ENCODE measurements around the gene MMAA. TPM values are rescaled to one million over a fixed set of nuclear protein-coding genes. Genes with fewer than 3 reads are reported as not detected.
"Not testable (repeated sequence)": the region's sequence is repeated elsewhere in the genome, so short reads cannot be mapped to it uniquely, and the experiment has no call there.

MMAA gene
- total RNA-seq: 18.1 and 20.8 TPM in 2 replicates

DNA sequence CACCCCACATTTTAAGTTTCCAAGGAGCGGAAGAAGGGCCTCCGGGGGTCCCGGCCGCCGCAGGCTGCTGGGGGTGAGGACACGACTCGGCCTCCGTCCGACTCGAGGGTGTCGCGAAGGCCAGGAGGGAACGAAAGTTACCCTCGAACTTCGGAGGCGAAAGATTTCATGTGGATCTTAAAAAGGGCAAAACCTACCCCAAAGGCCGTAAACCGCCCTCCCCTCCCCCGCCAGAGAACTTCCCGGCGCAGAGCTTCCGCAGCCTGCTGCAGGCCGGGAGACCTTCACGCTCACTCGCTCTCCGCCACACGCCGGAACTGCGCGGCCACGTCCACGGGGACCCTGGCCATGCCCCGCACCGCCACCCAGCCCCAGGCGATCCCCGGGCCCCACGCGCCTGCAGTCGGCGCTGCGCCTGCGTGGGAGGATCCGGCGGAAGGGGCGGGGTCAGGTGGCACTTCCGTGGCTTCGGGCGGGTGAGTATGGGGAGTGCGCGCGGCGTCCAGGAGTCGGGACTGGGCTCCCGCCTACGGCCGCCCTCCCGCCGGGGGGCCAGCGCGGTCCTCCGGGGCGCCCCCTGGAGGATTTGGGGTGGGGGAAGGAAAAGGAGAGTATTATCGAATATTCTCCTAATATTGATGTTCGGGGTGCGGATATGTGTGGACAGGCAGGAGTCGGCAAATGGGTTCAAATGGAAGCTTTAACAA is at the start of gene MMAA:
Gene MMAA, plus strand, starts transcription at position 454 of the 707 bp plus-strand sequence. CDS start 19,755 bp downstream, outside the sequence.
- Mint-ChIP-seq H3K4me3 (peak within 1 kb of the TSS; percentile 97), H3K27me3 (ENCODE audit: insufficient read depth) (peaks cover 2% of the 10 kb centered on the region), H3K36me3 (ENCODE audit: low read depth) (peaks cover 20% of the 10 kb centered on the region), H3K9me3 (peaks cover 8% of the 10 kb centered on the region), H3K4me1 (ENCODE audit: low read depth) (peaks cover 49% of the 10 kb centered on the region), H3K27ac (peak within 1 kb of the TSS; percentile 99)
- peak; percentile 95 for DNase-seq (ENCODE audit: low spot score)
- intact Hi-C loops (cut with micrococcal nuclease): loop anchor here (1.0 to 5.0 kb wide), 14 partner anchors 114 to 1444 kb away; partner anchors contain the start of genes ABCE1, ANAPC10, LSM6 and OTUD4

DNA sequence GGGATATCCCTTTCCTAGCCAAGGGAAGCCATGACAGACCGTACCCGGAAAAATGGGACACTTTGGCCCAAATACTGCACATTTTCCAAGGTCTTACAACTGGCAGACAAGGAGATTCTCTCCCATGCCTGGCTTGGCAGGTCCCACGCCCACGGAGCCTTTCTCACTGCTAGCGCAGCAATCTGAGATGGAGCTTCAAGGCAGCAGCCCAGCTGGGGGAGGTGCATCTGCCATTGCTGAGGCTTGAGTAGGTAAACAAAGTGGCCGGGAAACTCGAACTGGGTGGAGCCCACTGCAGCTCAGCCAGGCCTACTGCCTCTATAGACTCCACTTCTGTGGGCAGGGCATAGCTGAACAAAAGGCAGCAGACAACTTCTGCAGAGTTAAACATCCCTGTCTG is 44.6 kb upstream of the MMAA start:
- intact Hi-C loops (cut with micrococcal nuclease); H3K4me3 Mint-ChIP-seq; DNase-seq (ENCODE audit: low spot score); H3K27me3 Mint-ChIP-seq (ENCODE audit: insufficient read depth); H3K36me3 Mint-ChIP-seq (ENCODE audit: low read depth); H3K9me3 Mint-ChIP-seq; H3K4me1 Mint-ChIP-seq (ENCODE audit: low read depth); H3K27ac Mint-ChIP-seq: not testable (repeated sequence)

DNA sequence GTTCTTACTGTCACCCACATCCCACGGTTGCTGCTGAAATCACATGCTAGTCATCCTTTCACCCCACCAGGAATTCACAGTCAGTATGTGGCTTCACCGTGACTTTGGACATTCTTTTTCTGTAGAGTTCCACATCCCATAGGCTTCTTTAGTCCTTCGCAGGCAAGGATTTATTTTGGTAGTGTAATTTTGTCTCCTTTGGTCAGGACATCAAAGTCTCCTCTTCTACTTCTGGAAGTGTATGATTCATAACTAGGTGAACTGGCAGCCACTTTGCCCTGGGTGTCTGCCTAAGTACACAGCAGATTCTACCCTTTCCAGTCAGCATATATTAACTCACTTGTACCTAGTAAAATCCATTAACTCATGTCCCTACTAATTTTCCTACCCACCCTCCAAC is 38.3 kb upstream of the MMAA start:
- no peak for DNase-seq (ENCODE audit: low spot score)
- Mint-ChIP-seq H3K27ac (no peak overlapping the region), H3K9me3 (no peaks in the 10 kb centered on the region), H3K4me1 (ENCODE audit: low read depth) (no peaks in the 10 kb centered on the region), H3K36me3 (ENCODE audit: low read depth) (no peaks in the 10 kb centered on the region), H3K27me3 (ENCODE audit: insufficient read depth) (peaks cover 2% of the 10 kb centered on the region), H3K4me3 (no peak overlapping the region)
- intact Hi-C loops (cut with micrococcal nuclease): no loop called here

DNA sequence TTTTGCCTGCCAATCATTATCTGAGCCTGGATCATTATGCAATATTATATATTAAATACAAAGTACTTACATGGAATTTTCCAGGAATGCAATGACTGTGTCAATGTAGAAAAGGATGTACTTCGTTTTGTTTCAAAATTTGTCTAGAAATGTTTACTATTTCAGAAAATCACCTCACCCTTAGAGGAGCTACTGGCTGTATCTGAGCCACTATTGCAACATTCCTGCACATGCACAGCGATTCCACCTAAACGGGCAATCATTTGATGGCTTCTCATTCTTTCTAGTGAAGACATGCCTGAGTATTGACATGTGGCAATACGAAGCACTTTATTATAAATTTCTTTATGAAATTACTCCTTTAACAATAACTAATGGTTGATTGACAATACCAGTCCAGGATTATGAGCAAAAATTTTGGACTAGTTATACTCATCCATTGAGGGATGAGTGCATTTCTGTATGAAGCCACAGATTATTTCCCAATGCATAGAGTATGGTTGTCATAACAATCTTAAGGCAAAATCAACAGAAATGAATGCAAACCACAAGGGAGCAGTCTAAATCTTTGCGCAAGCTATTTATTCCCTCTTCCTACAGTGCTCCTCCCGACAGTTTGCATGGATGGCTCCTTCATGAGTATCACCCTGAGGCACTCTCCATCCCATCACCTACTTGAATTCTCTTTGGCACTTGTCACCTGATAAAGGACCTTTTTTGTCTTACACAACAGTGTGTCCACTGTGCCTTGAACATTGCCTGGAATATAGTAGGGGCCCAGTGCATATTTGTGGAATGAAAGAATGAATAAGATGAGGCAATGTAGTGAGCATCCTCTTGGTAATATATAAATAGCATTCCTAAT is 35.8 kb upstream of the MMAA start:
- Mint-ChIP-seq H3K27ac (no peak overlapping the region), H3K4me3 (no peak overlapping the region), H3K27me3 (ENCODE audit: insufficient read depth) (peaks cover 4% of the 10 kb centered on the region), H3K4me1 (ENCODE audit: low read depth) (no peaks in the 10 kb centered on the region), H3K9me3 (no peaks in the 10 kb centered on the region), H3K36me3 (ENCODE audit: low read depth) (no peaks in the 10 kb centered on the region)
- intact Hi-C loops (cut with micrococcal nuclease): no loop called here
- no peak for DNase-seq (ENCODE audit: low spot score)

DNA sequence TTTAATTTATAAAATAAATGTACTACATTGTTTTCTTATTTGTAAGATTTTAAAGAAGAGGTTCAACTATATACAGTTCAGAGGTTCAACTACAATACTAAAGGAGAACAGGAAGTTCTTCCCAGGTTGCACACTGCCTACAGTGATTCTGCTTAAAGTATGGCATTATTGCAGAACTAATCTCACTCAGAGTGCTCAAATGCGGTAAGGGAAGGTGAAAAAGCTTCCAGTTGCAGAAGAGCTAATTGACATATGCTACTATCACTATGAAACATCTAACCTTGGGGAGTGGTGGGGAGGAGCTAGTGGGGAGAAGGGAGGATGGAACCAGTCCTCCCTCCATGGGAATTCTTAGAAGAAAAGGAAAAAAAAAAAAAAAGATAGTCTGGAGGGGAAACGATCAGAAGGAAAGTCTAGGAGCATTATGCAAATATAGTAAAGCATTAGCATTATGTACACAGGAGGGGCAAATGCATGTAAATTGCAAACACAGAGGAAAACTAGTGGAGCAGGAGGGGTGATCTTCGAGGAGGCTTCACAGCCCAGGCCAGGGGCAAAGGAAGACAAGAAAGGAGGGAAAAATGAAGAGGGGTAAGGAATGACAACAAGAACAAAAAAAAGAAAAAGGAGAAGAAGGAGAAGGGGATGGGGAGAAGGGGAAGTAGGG is 32.0 kb upstream of the MMAA start:
- Mint-ChIP-seq H3K36me3 (ENCODE audit: low read depth) (no peaks in the 10 kb centered on the region), H3K27me3 (ENCODE audit: insufficient read depth) (peaks cover 7% of the 10 kb centered on the region), H3K27ac (no peak overlapping the region), H3K4me3 (no peak overlapping the region), H3K4me1 (ENCODE audit: low read depth) (no peaks in the 10 kb centered on the region), H3K9me3 (no peaks in the 10 kb centered on the region)
- intact Hi-C loops (cut with micrococcal nuclease): no loop called here
- no peak for DNase-seq (ENCODE audit: low spot score)

DNA sequence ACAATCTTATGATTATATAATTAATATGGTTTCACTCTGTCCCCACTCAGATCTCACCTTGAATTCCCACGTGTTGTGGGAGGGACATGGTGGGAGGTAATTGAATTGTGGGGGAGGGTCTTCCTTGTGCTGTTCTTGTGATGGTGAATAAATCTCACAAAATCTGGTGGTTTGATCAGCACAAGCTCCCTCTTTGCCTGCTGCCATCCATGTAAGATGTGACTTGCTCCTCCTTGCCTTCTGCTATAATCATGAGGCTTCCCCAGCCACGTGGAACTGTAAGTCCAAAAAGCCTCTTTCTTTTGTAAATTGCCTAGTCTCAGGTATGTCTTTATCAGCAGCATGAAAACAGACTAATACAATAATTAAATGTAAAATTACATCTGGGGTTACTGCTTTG is 29.8 kb upstream of the MMAA start:
- H3K9me3 Mint-ChIP-seq; H3K36me3 Mint-ChIP-seq (ENCODE audit: low read depth); intact Hi-C loops (cut with micrococcal nuclease); H3K27ac Mint-ChIP-seq; H3K4me1 Mint-ChIP-seq (ENCODE audit: low read depth); H3K4me3 Mint-ChIP-seq; H3K27me3 Mint-ChIP-seq (ENCODE audit: insufficient read depth); DNase-seq (ENCODE audit: low spot score): not testable (repeated sequence)

DNA sequence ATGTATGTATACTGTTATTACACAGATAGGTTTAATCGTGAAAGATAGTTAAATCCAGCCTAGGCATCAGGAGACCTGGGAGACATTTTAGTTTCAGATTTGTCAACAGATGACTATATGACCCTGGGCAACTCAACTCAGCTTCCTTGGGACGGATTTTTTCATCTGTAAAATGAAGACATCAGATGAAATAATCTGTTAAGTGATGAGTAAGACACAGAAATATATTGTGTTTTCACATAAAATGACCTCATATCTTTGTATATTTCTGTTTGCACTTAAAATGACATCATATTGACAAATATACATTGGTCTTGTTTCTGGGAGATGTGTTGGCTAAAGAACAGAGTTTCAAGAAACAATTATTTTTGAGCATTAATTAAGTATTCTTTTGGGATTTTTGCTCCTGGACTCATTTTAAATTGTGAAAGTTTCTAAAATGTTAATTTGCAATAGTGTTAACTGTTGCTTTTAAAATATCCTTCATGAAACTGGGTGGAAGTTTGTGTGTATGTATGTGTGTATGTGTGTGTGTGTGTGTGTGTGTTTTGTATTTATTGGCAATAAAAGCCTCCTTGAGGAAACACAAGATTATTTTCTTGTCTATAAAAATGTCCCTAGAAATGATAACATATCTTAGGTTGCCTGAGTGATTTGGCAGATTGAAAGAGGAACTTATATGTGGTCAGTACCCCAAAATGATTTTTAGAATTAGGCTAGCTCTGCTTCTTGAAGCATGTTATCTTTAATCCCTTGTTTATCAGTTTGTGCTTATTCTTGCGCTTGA is 29.1 kb upstream of the MMAA start:
- Mint-ChIP-seq H3K27me3 (ENCODE audit: insufficient read depth) (peaks cover 8% of the 10 kb centered on the region), H3K9me3 (no peaks in the 10 kb centered on the region), H3K4me3 (no peak overlapping the region), H3K4me1 (ENCODE audit: low read depth) (no peaks in the 10 kb centered on the region), H3K36me3 (ENCODE audit: low read depth) (no peaks in the 10 kb centered on the region), H3K27ac (no peak overlapping the region)
- intact Hi-C loops (cut with micrococcal nuclease): no loop called here
- DNase-seq (ENCODE audit: low spot score): no peak

DNA sequence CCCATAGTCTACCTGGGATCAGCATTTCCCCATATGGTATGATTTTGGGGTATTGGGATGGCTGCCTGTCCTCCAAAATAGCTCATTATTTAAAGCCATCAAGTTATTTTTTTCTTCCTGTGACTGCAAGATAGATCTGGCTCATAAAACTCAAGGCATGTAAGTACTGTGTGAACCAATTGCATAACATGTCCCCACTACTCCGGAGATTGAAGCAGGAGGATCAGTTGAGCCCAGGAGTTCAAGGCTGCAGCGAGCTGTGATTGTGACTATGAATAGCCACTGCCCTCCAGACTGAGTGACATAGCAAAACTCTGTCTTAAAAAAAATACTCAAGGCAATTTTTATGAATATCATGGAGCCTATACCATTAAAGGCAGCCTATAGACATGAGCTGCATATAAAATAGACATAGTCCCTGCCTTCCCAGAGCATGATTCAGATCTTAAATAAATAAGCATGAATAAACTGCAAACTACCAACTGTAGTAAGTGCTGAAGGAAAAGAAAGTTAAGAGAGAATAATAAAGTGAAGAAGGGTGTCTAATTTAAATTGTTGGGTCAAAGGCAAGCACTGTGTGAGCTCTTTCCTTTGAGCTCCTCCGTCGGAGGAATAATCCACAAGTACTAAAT is 16.9 kb upstream of the MMAA start:
- no peak overlapping the region for H3K4me3 Mint-ChIP-seq
- intact Hi-C loops (cut with micrococcal nuclease): no loop called here
- no peaks in the 10 kb centered on the region for H3K36me3 Mint-ChIP-seq (ENCODE audit: low read depth)
- DNase-seq (ENCODE audit: low spot score): no peak
- H3K27ac Mint-ChIP-seq: no peak overlapping the region
- no peaks in the 10 kb centered on the region for H3K4me1 Mint-ChIP-seq (ENCODE audit: low read depth)
- H3K27me3 Mint-ChIP-seq (ENCODE audit: insufficient read depth): peaks cover 17% of the 10 kb centered on the region
- H3K9me3 Mint-ChIP-seq: peaks cover 6% of the 10 kb centered on the region

DNA sequence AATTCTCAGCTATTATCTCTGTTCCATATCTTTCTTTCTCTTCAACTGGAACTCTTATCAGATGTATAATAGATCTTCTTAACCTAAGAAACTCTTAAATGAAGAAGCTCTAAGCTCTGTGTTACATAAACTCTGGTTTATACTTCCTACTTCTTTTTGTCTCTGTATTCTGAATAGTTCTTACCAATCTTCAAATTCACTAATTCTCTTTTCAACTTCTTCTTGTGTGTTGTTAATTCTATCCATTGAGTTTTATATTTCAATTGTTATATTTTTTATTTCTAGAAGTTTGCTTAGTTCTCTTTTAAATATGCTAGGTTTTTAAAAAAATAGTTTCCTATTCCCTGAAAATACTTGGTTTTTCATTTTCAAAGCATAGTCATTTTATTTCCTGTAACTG is 13.2 kb upstream of the MMAA start:
- intact Hi-C loops (cut with micrococcal nuclease): no loop called here
- DNase-seq (ENCODE audit: low spot score): no peak
- peaks cover 12% of the 10 kb centered on the region for H3K27me3 Mint-ChIP-seq (ENCODE audit: insufficient read depth)
- H3K36me3 Mint-ChIP-seq (ENCODE audit: low read depth): no peaks in the 10 kb centered on the region
- H3K9me3 Mint-ChIP-seq: peaks cover 3% of the 10 kb centered on the region
- no peak overlapping the region for H3K27ac Mint-ChIP-seq
- H3K4me1 Mint-ChIP-seq (ENCODE audit: low read depth): peaks cover 4% of the 10 kb centered on the region
- no peak overlapping the region for H3K4me3 Mint-ChIP-seq

DNA sequence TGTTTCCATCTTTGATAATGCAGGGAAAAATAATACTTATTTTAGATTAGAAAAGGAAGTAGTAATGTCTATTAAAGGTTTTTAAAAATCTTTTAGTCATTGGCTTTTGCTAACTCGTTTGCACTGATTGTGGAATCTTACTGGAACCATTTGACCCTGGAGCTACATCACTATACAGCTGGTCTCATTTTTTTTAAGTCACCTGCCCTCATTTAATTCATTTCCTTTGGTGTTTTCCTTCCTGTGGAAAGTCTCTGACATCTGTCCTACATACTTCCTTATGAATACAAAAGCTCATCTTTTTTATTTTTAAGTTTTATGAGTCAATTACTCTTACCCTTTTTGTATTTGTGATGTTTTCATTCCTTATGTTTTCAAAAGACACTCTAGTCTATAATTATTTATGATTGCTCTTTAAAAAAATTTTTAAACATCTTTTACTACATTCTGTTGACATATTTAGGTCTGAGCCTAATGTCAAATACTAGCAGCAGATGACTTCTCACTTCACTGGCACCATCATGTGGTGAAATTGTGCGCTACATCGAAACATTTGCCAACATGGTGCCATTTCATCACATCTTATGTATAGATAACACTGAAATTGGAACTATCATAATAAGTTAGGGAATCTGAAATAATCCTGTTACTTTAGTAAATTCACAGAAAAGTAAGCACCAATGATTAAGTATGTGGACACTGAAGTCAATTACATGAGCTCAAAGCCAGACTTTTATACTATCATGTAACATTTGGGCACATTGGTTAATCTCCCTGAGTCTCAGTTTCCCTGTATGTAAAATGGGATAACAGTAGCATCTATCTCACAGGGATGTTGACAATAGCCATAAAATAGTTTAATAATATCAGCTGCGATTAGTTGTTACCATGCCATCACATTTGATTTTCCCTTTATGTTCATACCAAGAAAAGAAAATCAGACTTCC is 9.4 kb upstream of the MMAA start:
- Mint-ChIP-seq H3K4me1 (ENCODE audit: low read depth) (peaks cover 18% of the 10 kb centered on the region), H3K36me3 (ENCODE audit: low read depth) (no peaks in the 10 kb centered on the region), H3K27me3 (ENCODE audit: insufficient read depth) (peaks cover 11% of the 10 kb centered on the region), H3K9me3 (peaks cover 3% of the 10 kb centered on the region), H3K4me3 (no peak overlapping the region), H3K27ac (no peak overlapping the region)
- peak; percentile 31 for DNase-seq (ENCODE audit: low spot score)
- intact Hi-C loops (cut with micrococcal nuclease): loop anchor here (1.0 to 2.0 kb wide), 4 partner anchors 52 to 1435 kb away; no protein-coding TSS in a partner anchor

DNA sequence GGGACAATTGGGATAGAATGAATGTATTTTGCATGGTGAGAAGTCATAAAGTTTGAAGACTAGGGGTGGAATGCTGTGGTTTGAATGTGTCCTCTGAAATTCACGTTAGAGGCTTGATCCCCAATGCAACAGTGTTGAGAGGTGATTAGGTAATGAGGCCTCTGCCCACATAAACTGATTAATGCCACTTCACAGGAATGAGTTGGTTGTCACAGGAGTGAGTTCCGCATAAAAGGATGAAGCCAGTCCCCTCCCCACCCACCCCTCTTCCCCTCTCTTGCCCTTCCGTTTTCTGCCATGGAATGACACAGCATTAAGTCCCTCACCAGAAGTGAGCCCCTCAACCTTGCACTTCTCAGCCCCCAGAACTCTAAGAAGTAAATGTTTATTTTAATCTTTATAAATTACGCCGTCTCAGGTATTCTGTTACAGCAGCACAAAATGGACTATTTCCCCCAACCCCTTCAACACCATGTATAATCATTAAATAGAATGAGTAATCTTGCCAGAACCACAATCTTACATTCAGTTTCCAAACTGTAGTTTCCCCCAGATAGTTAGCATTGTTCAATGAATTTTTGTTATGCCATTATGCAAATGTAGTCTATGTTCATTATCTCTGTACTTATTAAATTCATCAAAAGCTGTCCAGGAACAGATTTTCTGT is 5.5 kb upstream of the MMAA start:
- Mint-ChIP-seq H3K4me3 (no peak overlapping the region), H3K9me3 (no peaks in the 10 kb centered on the region), H3K27ac (no peak overlapping the region), H3K4me1 (ENCODE audit: low read depth) (peaks cover 33% of the 10 kb centered on the region), H3K36me3 (ENCODE audit: low read depth) (no peaks in the 10 kb centered on the region), H3K27me3 (ENCODE audit: insufficient read depth) (peaks cover 8% of the 10 kb centered on the region)
- DNase-seq (ENCODE audit: low spot score): no peak
- intact Hi-C loops (cut with micrococcal nuclease): no loop called here
